SHP77 treated with DMSO at 0.1 percent for 48 hours (cell line): ENCODE measurements around the gene SPANXN3.
"Not testable (repeated sequence)": the region's sequence is repeated elsewhere in the genome, so short reads cannot be mapped to it uniquely, and the experiment has no call there.

Experiments
- DNase-seq: peaks from one replicate; lab custom pipeline; 2025; lab: John Stamatoyannopoulos, UW

The SPANXN3 gene, protein sequence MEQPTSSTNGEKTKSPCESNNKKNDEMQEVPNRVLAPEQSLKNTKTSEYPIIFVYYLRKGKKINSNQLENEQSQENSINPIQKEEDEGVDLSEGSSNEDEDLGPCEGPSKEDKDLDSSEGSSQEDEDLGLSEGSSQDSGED

DNA sequence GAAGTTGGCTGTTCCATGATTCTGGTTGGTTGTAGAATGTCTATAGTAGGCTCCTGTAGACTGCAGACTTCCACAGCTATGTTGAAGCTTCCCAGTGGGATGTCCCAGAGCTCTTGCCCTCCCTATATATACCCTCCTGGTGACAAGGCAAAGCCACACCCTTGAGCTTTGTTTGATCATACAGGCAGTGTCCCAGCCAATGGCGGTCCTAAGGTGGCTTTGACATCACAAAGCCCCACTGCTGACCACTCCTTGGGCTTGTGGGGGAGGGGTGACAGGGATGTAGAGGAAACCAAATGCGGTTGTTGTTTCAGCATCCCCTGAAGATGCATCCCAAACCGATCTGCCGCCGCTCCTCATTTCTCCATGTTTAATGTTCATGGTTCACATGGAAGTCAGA lies at the start of gene SPANXN3:
Gene SPANXN3 (minus strand): TSS at position 101 of the 400 bp plus-strand sequence. CDS start 84 bp downstream, at position 17.
- not testable (repeated sequence) for DNase-seq

DNA sequence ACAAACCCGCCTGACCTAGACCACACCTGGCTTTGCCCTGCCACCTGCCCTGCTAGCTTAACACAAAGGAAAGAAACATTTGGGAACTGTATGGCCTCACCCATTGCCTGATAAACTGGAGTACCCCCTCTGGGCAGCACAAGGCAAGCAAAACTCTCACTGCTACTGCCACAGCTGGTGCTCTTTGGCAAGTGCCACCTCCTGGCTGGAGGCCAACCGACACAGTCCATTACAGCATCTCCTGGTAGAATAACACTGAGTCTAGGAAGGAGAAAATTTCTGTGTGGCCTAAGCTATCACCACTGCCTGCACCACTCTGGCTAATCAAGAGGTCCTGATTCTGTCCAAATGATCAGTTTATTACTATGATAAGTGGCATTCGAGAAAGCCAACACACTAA lies 18.9 kb upstream of the SPANXN3 start:
- DNase-seq, result peak; percentile 40

DNA sequence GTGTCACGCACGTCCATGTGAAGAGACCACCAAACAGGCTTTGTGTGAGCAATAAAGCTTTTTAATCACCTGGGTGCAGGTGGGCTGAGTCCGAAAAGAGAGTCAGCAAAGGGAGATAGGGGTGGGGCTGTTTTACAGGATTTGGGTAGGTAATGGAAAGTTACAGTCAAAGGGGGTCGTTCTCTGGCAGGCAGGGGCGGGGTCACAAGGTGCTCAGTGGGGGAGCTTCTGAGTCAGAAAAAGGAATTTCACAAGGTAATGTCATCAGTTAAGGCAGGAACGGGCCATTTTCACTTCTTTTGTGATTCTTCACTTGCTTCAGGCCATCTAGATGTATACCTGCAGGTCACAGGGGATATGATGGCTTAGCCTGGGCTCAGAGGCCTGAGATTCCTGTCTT lies 15.1 kb downstream of the SPANXN3 start:
- DNase-seq, result not testable (repeated sequence)

DNA sequence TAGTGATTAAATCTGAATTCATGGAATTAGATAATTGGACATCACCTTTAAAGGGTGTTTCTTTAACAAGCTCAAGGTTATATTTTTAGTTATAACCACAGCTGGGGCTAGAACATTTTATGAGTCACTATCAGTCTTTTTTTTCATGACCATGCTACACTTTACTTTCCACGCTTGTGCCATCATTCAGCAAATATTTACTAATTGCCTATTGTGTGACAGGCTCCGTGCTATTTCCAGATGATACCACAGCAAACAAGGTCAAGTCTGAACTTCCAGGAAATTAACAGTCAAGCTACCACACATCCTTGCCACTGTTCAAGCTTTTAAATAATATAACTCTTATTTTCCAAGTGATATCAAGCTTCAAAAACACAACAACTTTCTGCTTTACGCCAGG lies 16.5 kb downstream of the SPANXN3 start:
- no peak for DNase-seq

DNA sequence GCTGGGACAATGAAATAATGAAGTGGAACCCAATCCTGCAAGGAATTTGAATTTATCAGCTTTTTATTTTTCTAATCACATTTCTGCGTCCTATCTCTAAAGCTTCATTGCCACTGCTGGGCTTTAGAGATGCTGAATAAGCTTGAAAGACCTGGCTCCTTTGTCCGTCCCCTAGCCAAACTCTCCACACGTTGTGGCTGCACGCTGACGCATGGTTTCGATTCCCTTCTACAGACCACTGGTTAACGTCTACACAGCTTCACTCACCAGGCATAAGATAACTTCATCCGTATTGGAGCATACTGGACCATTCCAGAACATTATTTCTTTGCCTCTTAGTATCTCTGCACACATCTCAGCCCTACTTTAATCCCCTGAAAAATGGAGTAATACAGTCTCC lies 31.2 kb downstream of the SPANXN3 start:
- DNase-seq, result no peak

DNA sequence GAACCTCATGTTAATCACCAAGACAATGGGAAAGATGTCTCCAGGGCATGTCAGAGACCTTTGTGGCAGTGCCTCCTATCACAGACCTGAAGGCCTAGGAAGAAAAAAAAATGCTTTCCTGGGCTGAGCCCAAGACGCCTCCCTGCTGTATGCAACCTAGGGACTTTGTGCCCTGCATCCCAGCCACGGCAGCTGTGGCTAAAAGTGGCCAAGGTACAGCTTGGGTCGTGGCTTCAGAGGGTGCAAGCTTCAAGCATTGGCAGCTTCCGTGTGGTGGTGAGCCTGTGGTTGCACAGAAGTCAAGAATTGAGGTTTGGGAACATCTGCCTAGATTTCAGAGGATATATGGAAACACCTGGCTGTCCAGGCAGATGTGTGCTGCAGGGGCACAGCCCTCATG lies 40.5 kb downstream of the SPANXN3 start:
- no peak for DNase-seq

DNA sequence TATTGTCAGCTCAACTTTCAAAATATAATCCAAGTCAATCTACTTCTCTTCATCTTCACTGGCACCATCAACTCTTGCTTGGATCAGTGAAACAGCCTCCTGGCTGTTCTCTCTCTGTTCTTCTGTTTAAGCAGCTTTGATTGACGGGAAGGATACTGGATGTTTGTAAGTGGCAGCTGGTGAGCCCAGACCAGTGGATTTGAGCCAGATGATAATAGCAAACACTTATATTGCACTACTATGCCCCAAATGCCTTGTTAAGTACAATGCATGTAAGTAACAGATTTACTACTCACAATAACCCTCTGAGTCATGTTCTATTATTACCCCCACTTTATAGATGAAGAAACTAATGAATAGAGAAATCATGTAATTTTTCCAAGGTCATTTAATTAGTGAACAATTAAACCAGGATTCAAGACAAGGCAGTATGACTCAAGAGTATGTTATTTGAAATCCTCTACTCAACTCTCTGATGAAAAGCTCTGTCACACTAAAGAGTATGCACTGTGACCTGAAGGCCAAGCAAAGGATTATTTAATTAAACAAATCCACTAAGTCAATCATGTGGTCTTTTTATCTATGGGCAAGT lies 44.8 kb downstream of the SPANXN3 start:
- peak; percentile 48 for DNase-seq

DNA sequence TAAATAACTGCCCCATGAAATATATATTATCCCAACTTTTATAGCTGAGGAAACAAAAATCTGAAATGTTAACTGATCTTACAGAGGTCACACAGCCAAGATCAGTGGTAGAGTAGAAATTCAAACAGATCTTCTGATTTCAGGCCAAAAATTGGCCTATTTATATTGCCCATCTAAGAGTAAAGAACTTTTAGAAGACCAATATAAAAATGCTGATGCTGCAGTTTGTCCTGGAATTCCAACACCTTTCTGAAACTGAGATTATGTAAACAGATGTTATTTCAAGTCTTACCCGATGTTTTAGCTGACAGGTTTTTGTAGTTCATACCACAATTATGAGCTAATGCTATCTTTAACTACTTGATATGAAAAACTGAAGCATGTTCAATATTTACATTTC lies 51.1 kb downstream of the SPANXN3 start:
- DNase-seq, result no peak

DNA sequence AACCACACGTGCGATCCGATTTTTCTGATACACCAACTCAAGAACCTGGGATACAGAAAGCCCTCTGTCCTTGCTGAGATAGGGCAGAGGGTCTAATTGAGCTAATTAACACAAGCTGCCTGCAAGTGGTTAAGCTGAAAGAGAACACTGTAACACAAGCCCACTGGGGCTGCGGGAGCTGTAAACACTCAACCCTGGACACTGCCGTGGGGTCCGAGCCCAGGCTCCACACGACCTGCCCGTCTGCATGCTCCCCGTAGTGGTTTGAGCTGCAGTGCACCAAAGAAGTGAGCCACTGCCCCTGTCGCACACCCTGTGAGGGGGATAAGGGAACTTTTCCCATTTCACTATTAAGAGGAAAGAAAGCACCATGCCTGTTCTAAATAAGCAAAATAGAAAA lies 54.6 kb downstream of the SPANXN3 start:
- DNase-seq, result no peak

DNA sequence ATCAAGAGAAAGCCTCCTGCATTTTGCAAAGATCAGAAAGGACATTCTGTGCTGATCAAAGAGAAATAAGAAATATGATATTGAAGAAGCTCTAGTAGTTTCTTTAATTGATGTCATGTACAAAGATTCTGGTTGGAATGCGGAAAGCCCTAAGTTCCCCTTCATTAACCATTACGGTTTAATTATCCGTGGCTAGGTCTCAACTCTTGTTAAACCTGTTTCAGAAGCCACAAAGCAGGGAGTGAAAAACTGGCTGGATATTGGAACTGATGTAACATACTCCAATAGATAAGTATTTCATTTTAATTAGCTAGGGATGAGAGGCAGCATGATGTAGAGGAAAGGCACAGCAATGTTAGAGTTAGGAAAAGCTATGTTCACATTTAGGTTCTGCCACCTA lies 55.7 kb downstream of the SPANXN3 start:
- no peak for DNase-seq
